ENCODE results near the gene RAB6A. TPM values are rescaled to one million over a fixed set of nuclear protein-coding genes. Genes with fewer than 3 reads are reported as not detected.

Gene RAB6A
- total RNA-seq, 2 donors from 2014 or later: 92.0 to 124 TPM

DNA sequence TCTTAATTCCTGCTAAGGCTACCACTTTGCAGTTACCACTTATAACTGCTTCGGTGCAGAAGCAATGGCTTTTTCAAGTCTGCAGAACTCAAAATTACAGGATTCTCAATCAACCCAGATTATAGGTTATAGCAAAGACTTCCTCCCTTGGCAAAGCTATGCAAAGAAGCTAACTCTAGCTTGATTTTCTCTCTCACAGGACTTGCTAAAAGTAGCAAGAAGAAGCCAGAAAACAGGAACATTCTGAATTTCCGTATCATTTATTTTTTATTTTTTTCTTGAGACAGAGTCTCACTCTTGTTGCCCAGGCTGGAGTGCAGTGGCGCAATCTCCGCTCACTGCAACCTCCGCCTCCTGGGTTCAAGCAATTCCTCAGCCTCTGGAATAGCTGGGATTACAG is 125.2 kb downstream of the RAB6A start:
- no peaks in the 10 kb centered on the region for H3K36me3 Mint-ChIP-seq
- peaks cover 0 to 6% of the 10 kb centered on the region in 2 donors for H3K4me1 Mint-ChIP-seq (ENCODE audit: low read depth in 2 of 2)
- no peaks in the 10 kb centered on the region for H3K27me3 Mint-ChIP-seq
- DNase-seq (ENCODE audit: low spot score) (no peak), ATAC-seq (no peak)
- no peak overlapping the region for H3K27ac Mint-ChIP-seq
- H3K9me3 Mint-ChIP-seq: no peaks in the 10 kb centered on the region
- no peak overlapping the region for H3K4me3 Mint-ChIP-seq

DNA sequence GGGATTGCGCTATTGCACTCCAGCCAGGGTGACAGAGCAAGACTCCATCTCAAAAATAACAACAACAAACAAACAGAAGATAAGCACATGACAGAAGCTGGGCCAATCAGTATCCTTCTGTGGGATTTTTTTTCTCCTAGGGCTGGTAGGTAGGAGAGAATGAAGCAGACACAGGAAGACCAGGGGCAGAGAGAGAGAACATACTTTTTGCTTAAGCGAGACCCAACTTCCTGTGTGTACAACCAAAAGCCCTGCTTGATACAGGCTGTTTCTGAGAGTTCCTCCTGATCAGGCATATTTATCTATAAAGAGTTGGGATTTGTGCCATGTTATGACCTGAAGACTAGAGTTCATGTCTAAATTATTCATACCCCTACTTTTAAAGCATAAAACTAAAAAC is 126.9 kb downstream of the RAB6A start:
- no peak for DNase-seq (ENCODE audit: low spot score)
- Mint-ChIP-seq H3K9me3 (no peaks in the 10 kb centered on the region), H3K4me1 (ENCODE audit: low read depth in 2 of 2) (peaks cover 0 to 6% of the 10 kb centered on the region in 2 donors), H3K27ac (no peak overlapping the region), H3K36me3 (no peaks in the 10 kb centered on the region), H3K27me3 (no peaks in the 10 kb centered on the region), H3K4me3 (no peak overlapping the region)
- no peak for ATAC-seq

DNA sequence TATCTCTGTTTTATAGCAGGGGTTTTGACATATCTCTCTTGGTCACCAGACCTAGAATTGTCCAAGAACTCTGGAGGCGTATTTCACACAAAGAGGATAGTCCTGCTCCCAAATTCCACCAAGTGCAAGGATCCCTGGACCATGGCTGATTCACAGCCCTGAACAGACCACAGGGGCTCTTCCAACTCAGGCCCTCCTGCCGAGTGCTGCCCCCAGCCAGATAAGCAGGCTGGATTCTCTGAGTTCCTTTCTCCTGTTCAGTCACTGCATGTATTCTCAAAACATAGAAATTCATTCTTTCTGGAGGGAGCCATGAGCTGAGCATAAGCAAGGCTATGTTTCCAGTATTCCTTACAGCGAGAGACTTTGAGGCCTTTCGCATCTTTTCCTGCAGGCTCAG is 127.9 kb downstream of the RAB6A start:
- Mint-ChIP-seq H3K9me3 (no peaks in the 10 kb centered on the region), H3K27ac (no peak overlapping the region), H3K4me3 (no peak overlapping the region), H3K27me3 (no peaks in the 10 kb centered on the region), H3K36me3 (no peaks in the 10 kb centered on the region), H3K4me1 (ENCODE audit: low read depth in 2 of 2) (peaks cover 0 to 6% of the 10 kb centered on the region in 2 donors)
- ATAC-seq: no peak
- DNase-seq (ENCODE audit: low spot score): no peak

DNA sequence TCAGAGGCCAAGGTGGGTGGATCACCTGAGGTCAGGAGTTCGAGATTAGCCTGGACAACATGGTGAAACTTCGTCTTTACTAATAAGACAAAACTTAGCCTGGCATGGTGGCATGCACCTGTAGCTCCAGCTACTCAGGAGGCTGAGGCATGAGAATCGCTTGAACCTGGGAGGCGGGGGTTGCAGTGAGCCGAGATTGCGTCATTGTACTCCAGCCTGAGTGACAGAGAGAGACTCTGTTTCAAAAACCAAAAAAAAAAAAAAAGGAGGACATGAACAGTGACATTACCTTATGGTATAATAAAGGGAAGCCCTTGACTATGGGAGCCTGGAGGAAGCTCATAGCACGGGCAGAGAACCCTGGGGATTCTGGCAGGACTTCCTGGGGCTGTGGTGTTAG is 131.0 kb downstream of the RAB6A start:
- ATAC-seq (no peak), DNase-seq (ENCODE audit: low spot score) (no peak)
- no peaks in the 10 kb centered on the region for H3K9me3 Mint-ChIP-seq
- H3K4me3 Mint-ChIP-seq: no peak overlapping the region
- no peaks in the 10 kb centered on the region for H3K36me3 Mint-ChIP-seq
- H3K27me3 Mint-ChIP-seq: peaks cover 0 to 3% of the 10 kb centered on the region in 2 donors
- H3K4me1 Mint-ChIP-seq (ENCODE audit: low read depth in 2 of 2): peaks cover 0 to 6% of the 10 kb centered on the region in 2 donors
- H3K27ac Mint-ChIP-seq: no peak overlapping the region

DNA sequence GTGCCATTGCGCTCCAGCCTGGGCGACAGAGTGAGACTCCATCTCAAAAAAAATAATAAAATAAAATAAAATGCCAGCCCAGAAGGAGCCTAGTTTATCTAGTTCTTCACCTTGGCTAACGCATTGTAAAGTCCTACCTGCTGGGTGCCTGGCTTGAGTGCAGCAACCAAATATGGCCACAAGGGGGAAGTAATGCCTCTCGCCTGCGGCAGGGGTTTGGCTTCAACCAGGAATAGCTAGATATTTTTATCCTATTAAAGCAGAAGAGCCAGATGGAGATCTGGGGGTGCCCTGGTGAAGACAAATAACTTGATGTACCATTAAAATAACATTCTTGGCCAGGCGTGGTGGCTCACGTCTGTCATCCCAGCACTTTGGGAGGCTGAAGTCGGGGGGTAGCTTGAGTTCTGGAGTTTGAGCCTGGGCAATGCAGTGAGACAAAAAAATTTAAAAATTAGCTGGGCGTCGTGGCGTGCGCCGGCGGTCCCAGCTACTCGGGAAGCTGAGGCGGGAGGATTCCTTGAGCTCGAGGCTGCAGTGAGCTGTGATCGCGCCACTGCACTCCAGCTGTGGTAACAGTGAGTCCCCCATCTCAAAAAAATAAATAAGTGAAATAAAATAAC is 135.1 kb downstream of the RAB6A start:
- peaks cover 0 to 3% of the 10 kb centered on the region in 2 donors for H3K4me1 Mint-ChIP-seq (ENCODE audit: low read depth in 2 of 2)
- H3K27me3 Mint-ChIP-seq: peaks cover 21 to 23% of the 10 kb centered on the region in 2 donors
- H3K4me3 Mint-ChIP-seq: no peak overlapping the region
- no peaks in the 10 kb centered on the region for H3K9me3 Mint-ChIP-seq
- peak; percentile 62 to 69 for ATAC-seq
- H3K27ac Mint-ChIP-seq: no peak overlapping the region
- DNase-seq (ENCODE audit: low spot score): peak; percentile 74
- no peaks in the 10 kb centered on the region for H3K36me3 Mint-ChIP-seq

Other genes starting within 250 kb of the RAB6A start
- gene FAM168A, start 163.0 kb downstream of the RAB6A start, total RNA-seq: 10 to 100 TPM; 15.2 to 17.2 TPM
- 1 to 10 TPM in 1 of 2 donors, under 1 TPM in 1; 0.45 to 3.2 TPM for gene PLEKHB1, start 114.5 kb downstream of the RAB6A start, total RNA-seq
- 10 to 100 TPM; 39.9 to 45.0 TPM for gene MRPL48, start 26.8 kb upstream of the RAB6A start, total RNA-seq
- 100 to 1,000 TPM in 1 of 2 donors, 10 to 100 TPM in 1; 77.2 to 101 TPM for gene COA4, start 115.8 kb upstream of the RAB6A start, total RNA-seq
- gene PAAF1, start 115.9 kb upstream of the RAB6A start, total RNA-seq: 10 to 100 TPM; 22.5 to 26.3 TPM
- under 1 TPM in 1 of 2 donors, not detected in 1; 0.47 TPM for gene DNAJB13, start 190.0 kb upstream of the RAB6A start, total RNA-seq
- 100 to 1,000 TPM; 333 to 668 TPM for gene UCP2, start 221.8 kb upstream of the RAB6A start, total RNA-seq
- gene UCP3, start 248.0 kb upstream of the RAB6A start, total RNA-seq: 1 to 10 TPM; 5.2 to 7.2 TPM

Data from natural killer cell treated with Interleukin-12 subunit alpha and Interleukin-12 subunit beta and Interleukin-15 and Interleukin-18, amount 100 ng/mL, for 72 hours (primary cell).